IPS DF 19.7 (cell line): ENCODE measurements around the gene RIMS4.

Experiments
- DNase-seq: peaks from one replicate; pipeline ENCODE4 v3.0.0-alpha.2; 2013; ENCODE audit warnings: low read depth, low spot score

Gene RIMS4

DNA sequence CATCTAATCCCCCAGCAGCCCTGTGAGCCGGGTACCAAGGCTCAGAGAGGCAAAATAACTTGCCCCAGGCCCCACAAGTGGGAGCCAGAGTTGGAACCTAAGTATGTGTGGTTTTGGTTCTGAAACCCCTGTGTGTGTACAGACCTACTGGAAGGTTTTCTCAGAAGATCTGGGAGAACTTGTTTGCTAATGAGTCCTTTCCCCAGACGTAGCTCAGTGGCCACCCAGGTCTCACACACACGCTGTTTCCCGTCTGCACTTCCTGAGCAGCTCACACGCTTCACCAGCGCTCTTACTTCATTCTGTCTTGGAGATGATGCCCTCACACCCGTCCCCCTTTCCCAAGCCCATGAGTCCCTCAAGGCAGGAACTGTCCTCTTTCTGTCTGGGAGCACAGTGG lies 87.0 kb downstream of the RIMS4 start:
- no peak for DNase-seq

DNA sequence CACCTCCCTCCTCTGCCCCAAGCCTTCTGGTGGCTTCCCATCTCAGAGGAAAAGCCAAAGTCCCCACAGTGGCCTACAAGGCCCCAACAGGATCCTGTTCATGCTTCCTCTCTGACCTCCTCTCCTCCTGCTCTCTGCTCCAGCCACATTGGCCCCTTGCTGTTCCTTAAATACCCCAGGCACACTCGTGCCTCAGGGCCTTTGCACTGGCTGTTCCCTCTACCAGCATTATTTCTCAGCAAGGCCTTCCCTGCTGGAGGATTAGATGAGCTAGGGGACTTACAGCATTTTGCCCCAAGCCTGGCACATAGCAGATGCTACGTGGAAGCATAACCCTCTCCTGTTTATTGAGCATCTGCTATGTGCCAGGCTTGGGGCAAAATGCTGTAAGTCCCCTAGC lies 87.4 kb downstream of the RIMS4 start:
- DNase-seq: no peak

DNA sequence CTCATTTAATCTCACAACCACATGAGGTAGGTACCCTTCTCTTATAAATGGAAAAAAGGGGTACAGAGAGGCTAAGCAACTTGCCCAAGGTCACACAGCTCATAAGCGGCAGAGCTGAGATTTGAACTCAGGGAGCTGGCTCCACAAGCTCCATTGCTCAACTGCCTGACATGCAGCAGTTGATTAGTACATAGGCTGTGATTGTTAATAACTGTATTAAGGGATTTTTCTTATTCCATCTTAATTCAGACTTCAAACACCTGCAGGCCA lies 88.6 kb downstream of the RIMS4 start:
- no peak for DNase-seq

DNA sequence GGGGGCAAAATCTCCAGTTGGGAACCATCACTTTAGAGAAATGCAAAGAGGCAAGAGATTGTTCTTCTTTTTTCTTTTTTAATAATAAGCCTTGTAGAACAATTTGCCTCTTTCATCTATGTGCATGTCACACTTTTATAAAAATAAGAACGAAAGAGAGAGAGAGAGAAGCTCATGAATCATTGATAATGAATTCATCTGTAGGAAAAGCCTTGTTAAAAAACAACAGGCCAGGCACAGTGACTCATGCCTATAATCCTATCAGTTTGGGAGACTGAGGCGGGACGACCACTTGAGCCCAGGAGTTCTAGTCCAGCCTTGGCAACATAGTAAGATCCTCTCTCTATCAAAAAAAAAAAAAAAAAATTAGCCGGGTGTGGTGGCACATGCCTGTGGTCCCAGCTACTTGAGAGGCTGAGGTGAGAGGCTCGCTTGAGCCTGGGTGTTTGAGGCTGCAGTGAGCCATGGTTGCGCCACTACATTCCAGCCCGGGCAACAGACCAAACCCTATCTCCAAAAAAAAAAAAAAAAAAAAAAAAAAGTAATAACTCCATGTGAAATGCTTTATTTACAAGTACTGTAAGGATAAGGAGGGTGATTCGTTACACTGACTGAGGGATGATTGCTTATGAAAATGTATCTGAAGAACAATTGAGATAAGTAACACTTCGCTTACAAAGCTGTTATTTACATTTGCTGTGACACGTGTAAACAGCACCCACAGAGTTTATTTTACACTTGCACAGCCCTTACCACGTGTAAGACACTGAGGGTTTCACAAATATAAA lies 89.2 kb downstream of the RIMS4 start:
- DNase-seq: no peak

DNA sequence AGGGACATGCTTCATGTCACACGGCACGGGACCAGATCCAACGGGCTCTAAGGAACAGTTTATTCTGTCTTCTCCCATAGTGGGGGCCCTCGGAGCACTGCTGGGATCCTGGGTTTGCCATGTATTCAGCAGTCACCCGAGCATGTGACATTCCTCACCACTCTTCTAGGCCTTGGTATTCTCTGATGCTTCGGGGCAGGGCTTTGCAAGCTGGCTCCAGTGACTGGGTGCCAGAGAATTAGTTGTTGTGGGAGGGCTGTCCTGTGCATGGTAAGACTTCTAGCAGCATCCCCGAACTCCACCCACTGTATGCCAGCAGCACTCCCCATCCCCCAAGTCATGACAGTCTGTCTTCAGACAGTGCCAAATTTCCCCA lies 89.7 kb downstream of the RIMS4 start:
- no peak for DNase-seq

DNA sequence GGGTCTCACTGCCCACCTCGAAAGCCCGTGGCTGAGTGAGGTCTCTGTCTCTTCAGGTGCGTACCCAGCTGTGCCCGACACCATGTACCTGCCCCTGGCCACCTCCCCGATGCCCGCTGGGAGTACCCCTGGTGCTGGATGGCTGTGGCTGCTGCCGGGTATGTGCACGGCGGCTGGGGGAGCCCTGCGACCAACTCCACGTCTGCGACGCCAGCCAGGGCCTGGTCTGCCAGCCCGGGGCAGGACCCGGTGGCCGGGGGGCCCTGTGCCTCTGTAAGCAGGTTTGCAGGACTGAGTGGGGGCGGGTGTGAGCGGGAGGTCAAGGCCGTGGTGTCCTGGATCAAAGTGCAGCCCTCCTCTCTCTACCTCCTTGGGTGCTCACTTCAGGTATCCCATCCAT lies 90.5 kb downstream of the RIMS4 start:
- DNase-seq: no peak

DNA sequence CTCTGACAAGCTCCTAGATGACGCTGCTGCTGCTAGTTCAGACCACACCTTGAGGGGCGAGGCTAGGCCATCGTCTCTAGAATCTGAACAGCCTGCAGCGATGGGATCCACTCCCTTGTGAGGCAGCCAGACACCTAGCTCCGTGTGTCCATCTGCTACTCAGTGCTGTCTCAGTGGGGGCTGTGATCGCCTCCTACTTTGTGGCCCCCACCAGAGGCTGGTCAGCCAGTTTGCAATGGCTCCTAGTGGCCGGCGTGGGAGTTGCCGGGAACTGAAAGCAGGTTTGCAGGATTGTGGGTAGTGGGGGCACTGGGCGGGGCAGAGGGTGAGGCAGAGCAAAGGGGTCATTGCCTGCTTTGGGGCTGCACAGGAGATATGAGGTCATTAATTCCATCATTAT lies 92.4 kb downstream of the RIMS4 start:
- DNase-seq: no peak

DNA sequence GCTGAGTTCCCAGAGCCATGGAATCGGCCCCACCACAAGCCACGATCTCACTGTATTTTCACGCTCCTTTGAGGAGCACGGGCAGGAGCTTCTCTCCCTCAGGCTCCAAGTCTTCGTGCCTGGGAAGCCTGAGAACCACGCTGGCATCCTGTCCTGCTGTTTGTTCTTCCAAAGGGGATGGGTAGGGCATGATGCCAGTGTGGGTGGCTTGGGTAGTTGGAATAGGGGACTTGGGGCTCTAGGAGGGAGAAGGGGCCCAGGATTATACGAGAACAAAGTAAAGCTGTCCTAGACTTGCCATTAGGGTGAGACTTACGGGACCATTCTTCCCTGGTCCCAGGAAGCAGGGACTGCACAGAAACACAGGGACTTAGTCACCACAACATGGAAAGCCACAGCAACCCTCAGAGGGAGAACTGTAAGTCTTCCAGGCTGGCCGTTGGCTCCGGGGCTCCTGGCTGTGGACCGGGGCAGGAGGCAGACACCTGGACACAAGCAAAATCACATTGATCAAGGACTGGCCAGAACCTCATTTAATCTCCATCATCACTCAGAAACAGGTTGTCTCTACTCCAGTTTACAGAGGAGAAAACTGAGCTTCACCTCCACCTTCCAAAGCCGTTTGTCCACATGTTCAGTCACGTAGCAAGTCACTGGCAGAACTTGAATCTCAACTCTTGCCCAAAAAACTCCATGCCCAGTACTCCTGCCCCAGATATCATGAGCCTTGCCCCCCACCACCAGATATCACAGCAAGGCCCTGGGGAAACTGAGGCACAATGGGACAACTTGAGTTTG lies 93.8 kb downstream of the RIMS4 start:
- no peak for DNase-seq

DNA sequence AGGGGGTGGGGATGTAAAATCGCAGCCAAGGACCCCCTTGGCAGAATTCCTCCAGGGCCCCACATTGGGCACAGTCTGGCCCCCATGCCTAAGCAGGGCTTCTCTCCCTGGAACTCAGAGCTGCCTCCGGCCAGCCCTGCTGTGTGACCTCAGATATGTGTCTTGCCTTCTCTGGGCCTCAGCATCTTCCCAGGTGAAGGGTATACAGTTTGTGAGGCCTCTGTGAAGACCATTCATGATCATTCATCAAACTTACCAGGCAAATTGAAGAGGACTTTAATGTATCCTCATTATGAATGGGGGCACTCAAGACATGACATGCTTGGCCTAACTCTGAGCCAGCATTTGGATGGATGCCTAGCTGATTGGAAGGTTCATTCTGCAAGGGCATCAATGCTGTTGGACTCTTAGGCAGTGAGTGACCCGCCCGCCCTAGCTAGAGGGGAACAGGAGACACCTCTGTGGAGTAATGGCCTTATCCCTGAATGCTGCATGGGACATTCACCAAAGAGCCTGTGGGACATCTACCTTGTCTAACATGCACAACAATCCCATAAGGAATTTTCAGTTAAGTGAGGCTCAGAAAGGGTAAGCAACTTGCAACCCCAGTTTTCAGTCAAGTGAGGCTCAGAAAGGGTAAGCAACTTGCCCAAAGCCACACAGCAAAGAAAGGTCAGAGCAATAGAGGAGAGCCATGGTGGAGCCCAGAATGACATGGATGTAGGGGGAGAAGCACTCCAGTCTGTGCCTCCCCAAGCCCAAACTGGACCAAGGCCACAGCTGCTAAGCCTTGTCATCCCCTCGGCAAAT lies 94.6 kb downstream of the RIMS4 start:
- no peak for DNase-seq

DNA sequence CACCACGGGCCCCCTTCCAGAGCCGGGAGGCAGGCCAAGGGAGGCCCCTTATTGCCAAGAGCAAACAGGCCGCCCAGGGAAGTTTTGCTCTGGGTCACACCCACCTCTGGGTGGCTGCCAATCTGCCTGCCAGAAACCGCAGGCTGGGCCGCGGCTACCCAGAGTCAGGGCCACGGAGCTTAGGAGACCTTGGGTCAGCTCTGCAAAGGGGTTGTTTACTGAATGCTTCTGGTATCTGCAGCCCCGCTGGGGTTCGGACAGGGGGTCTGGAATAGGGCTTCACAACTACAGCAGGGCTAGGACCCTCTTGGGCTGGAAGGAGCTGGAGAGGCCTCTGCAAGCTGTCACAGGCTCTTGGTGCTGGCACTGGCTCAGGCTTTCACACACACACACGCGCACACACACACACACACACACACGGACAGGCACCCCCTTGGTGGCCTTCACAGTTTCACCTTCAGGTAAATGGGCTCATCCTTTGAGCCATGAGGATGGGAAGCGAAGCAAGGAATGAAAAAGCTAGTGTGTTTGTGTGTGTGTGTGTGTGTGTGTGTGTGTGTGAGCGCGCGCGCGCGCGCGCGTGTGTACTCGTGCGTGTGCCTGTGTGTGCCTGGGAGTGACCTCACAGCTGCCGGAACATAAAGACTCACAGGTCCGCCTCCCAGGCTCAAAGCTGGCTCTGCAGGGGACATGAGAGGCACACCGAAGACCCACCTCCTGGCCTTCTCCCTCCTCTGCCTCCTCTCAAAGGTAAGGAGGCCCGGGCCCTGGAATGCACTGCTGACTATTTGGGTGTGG lies 95.4 kb downstream of the RIMS4 start, which contains the start of gene CCN5:
Gene CCN5 (plus strand): TSS at position 669 of the 798 bp plus-strand sequence. CDS start 22 bp downstream, at position 691.
- DNase-seq: no peak

DNA sequence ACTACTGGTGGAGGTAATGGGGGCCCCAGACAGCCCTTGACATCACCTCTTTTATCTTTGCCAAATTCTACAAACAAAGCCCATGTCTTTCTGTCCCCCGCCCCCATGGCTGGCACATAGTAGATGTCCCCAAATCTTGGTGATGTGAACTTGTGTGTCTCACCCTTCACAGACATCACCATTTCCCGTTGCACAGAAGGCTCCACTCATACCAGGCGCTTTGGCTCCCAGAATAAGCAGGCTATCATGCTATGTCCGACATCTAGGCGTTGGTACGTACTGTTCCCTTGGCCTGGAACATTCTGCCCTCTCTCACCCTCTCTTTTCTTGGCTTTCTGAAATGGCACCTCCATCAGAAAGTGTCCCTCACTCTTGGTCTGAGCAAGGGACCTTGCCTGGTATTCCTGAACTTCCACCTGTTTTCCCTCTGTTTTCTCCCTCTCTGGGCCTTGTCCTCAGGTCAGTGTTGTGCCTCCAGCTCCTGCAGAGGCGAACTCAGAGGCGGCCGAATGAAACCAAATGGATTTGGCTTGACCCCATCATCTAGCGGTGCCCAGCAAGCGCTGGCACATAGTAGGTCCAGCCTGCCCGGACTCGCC lies 96.1 kb downstream of the RIMS4 start:
- no peak for DNase-seq

DNA sequence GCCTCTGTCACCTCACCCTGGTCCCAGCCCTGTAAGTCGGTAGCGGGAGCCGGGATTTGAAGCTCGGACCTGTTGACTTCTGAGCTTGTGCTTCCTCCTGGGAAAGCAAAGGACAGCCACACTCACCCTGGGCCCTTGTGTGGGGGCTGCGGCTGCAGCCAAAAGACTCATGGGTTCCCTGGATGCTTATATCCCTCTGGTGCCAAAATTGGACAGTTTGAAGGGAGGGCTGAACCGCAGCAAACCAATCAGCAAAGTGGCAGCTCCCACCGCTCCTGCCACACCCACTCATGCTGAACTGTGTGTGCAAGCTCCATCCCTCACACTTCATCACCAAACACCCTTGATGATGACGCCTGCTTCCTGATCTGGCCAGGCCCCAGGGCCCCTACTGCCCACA lies 99.1 kb downstream of the RIMS4 start:
- DNase-seq: no peak

DNA sequence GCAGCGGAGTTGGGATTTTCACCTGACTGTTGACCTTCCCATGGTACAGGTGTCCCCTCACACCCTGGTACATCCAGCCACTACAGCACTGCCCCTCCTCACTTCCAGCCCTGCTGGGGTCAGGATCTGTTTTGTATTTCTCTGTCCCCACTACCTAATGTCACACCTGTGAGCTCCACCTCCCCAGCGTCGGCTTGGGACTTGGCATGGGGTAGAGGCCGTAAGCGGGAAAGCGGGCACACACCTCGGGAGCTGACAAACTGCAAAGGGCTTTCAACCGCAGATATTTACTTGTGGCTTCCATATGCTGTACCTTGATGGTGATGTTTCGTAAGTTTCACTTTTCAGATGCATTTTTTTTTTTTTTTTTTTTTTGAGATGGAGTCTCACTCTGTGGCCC lies 100.5 kb downstream of the RIMS4 start:
- no peak for DNase-seq

DNA sequence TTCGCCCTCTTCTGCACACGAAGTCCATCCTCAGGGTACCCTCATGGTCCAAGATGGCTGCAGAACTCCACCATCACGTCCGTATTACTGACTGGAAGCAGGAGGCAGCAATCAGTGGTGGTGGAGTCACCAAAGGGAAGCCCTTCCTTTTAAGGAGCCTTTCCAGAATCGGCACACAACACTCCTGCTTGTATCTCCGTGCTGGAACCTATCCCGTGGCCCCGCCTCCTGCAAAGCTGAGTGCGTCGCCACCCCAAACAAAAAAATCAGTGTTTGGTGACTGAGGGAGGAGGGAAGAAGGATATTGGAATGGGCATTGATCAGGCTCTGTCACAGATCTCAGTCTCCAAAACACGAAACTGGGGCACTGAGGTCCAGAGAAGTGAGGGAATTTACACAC lies 101.0 kb downstream of the RIMS4 start:
- no peak for DNase-seq

DNA sequence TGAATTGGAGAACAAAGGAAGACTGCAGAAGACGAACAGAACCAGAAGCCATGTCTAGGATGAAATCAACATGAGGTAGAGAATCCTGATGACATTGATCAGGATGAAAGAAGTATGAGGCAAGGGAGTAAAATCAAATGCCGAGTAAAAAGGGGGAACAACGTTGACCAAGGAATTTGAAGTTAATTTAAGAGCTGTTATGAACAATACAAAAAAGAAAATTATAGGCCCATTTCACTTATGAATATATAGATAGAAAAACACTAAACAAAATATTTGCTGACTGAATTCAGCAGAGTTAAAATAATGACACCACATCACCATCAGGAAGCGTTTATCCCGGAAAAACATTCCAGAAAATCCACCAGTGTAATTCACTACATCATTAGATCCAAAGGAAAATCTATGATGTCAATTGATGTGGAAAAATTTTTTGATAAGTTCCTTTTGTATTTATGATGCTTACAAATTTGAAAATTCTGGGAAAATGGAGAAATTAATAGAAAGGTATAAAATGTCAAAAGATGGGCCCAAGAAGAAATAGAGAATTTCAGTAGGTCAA lies 103.2 kb downstream of the RIMS4 start:
- no peak for DNase-seq

DNA sequence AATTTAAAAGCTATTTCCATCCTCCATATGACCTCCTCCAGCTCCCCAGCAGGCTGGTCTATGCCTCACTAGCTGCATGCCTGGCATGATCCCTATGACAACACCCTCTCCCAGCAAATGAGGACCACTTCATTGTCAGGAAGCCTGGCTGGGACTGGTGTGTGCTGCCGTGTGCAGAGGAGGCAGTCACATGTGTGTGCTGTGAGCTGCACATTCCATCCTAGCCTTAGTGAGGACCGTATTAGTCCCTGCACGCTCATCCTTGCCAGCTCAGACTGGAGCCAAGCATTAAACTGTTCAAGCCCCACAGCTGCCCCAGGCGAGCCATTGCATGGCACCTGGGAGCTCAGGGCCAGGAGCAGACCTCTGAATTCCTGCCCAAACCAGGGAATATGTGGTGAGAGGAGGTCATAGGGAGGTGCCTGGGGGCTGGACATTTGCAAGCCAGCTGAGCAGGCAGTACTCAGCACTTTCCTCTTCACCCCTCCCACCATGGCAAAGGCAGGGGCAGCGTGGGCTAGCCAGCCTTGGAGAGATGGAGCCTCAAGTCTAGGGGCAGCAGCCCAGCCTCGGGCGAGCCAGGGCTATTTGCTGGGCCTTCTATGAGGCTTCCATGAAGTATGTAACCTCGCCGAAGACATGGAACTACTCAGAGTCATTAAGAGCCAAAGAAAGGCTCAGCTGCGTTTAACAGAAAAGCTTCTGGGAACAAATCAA lies 103.9 kb downstream of the RIMS4 start:
- DNase-seq: no peak

DNA sequence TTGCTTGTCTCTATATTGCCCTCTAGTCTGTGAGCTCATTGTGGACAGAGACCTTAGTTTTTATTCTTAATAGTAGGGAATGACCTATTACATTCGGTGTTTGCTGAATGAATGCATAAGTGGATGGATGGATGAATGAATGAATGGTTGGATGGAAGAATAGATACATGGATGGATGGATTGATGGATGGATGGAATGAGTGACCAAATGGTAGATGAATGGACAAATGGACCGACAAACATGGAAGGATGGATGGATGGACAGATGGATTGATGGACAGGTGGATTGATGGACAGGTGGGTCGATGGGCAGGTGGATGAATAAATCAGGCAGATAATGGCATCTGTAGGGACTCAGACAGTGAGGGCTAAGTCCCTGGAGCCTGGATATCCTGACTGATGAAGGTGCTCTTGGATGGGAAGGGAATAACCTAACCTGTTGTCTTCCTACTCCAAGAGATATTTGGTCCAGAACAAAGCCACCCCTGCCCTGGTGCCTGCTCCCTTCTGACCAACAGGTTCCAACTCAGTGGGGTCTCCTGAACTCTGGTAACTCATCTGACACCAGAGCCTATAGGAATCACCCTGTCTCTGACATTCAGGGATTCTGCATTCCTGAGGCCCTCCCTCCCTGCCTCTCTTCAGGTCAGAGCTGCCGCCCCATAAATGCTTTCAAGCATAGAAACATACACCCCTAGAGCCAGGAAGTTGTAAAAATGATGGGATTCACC lies 104.8 kb downstream of the RIMS4 start:
- DNase-seq: no peak

DNA sequence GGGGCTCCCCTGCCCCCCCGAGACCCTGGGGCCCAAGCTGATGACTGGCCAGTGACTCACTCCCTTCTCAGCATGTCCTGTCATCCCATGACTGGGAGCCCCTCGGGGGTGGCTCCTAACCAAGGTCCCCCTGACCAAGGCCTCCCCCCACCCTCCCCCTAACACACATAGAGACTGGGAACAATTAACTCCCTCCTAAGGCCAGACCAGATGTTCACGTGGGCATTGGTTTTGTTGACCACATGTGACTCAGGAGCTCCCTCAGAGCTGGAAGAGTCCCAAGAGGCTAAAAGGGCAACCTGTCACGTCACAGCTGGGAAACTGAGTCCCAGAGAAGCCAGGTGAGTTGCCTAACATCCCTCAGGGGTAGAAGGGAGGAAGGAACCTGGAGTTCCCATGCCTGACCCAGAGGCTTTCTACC lies 105.8 kb downstream of the RIMS4 start:
- DNase-seq: no peak

DNA sequence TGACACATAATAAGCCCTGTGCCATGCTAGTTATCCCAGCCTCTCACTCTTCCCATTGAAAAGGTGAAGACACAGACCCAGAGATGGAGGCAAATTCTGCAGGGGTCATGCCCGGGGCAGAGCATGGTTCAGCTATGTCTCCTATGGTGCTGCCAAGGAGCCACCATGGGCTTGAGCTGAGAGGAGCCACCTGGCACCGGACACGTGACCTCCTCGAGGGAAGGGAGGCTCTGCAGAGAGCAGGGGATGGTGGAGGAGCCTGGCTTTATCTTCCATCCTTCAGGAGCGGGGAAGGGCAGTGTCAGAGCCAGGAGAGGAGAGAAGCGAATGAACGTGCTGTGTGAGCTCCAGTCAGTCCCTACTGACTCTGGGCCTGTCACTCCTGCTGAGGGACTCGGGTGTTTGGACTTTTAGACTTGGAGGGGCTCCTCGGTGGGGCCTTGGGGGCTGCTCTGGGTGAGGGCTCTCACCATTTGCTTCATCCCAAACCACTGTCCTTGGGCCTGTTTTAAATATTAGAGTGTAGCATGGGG lies 106.3 kb downstream of the RIMS4 start:
- no peak for DNase-seq
